Stimulated activated memory B cell treated with anti-CD40 and anti-IgM and Interleukin-4, amounts not matched to agents 10 μg/mL and 1 μg/mL and 100 μg/mL, for 72 hours (primary cell): ENCODE results near the gene ADARB2.
"Not testable (repeated sequence)": the region's sequence is repeated elsewhere in the genome, so short reads cannot be mapped to it uniquely, and the experiment has no call there.

Source experiments
- ATAC-seq: fragments of 150-1000 bp; cut with Tn5 transposase; 2 replicates; pipeline ENCODE4 v1.10.0; 2021
- H3K27ac Mint-ChIP-seq: one replicate; pipeline ENCODE4 v1.8.0; 2022; ENCODE audit warnings: mild to moderate bottlenecking, mixed read lengths
- H3K27me3 Mint-ChIP-seq: one replicate; pipeline ENCODE4 v1.8.0; 2022; ENCODE audit warnings: mixed read lengths
- H3K36me3 Mint-ChIP-seq: one replicate; pipeline ENCODE4 v1.8.0; 2022; ENCODE audit warnings: mixed read lengths
- H3K4me1 Mint-ChIP-seq: one replicate; pipeline ENCODE4 v1.8.0; 2022; ENCODE audit warnings: mixed read lengths
- H3K4me3 Mint-ChIP-seq: one replicate; pipeline ENCODE4 v1.8.0; 2022; ENCODE audit warnings: mild to moderate bottlenecking, moderate library complexity, mixed read lengths
- H3K9me3 Mint-ChIP-seq: one replicate; pipeline ENCODE4 v1.8.0; 2022; ENCODE audit warnings: mixed read lengths

The ADARB2 gene

DNA sequence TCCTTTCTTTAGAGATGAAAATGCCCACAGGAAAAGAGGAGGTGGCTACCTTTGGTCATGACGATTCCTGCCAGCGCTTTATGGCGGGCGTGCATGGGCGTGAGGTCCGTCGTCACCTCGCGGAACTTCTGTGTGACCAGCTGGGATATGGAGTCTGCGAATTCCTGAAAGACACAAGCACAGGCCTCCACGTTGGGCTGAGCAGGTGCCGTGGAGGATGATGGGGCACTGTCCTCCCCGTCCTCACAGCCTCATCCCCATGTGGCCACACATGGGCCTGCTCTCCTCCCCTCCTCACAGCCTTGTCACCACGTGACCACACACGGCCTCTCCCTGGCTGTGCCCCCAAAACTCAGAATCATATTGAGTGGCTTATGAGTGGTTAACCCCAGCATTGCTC, 466.4 kb downstream of the ADARB2 start:
- Mint-ChIP-seq H3K4me1 (no peaks in the 10 kb centered on the region), H3K9me3 (no peaks in the 10 kb centered on the region), H3K36me3 (no peaks in the 10 kb centered on the region), H3K4me3 (no peak overlapping the region), H3K27me3 (peaks cover 9% of the 10 kb centered on the region), H3K27ac (no peak overlapping the region)
- no peak for ATAC-seq

DNA sequence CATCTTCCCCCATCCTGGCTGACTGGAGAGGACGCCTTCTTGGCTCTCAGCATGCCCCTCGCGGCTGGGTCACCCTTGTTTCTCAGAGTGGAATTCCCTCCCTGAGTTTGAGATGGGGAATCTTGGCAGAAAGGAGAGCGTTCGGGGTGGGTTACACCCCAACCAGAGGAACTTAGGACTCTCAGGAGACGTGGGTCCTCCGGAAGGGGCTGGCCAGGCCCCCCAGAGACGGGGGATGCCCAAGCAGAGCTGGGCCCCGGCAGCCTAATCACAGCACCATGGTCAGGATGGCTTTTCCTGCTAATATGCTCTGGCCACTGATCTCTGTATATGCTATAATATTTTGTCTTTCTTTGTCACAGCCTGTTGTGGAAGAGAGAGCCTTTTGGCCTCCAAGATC, 466.8 kb downstream of the ADARB2 start:
- no peak for ATAC-seq
- no peak overlapping the region for H3K4me3 Mint-ChIP-seq
- H3K27me3 Mint-ChIP-seq, result peaks cover 9% of the 10 kb centered on the region
- no peaks in the 10 kb centered on the region for H3K9me3 Mint-ChIP-seq
- H3K27ac Mint-ChIP-seq, result no peak overlapping the region
- no peaks in the 10 kb centered on the region for H3K36me3 Mint-ChIP-seq
- H3K4me1 Mint-ChIP-seq, result no peaks in the 10 kb centered on the region

DNA sequence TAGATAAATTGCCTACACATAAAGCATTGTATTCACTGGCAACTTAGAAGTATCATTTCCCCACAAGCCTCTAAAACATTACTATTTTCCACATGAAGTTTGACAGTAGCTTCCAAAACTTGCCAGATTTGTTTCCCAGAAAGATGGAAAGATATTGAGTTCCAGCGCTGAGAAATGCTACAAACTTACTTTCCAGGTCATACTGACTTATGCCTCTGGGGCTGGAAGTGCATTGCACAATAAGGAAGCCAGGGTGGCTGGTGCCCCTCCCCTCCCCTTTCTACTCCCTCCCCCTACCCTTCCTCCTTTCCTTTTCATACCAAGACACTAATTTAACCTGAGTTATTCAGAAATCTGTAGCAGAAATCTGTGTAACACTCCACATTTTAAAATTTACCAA, 468.5 kb downstream of the ADARB2 start:
- no peak for ATAC-seq
- Mint-ChIP-seq H3K36me3 (no peaks in the 10 kb centered on the region), H3K4me1 (no peaks in the 10 kb centered on the region), H3K4me3 (no peak overlapping the region), H3K27ac (no peak overlapping the region), H3K27me3 (peaks cover 9% of the 10 kb centered on the region), H3K9me3 (no peaks in the 10 kb centered on the region)

DNA sequence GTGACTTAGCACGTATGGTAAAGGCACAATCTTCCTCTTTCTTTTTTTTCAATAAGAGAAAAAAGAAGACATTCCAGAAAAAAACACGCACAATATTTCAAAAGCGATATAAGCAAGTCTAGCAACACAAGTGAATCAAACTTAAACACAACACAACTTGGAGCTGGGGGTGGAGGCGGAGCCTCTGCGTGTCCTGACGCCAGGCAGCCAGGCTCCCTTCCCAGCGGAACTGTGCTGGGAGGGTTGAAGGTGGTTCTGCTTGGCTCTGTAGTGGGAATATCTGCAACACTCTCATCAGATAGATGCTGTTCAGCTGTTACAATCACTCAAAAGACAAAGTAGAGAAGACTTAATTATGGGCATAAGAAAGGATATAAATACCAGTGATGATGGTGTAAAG, 469.8 kb downstream of the ADARB2 start:
- Mint-ChIP-seq H3K36me3 (no peaks in the 10 kb centered on the region), H3K4me1 (no peaks in the 10 kb centered on the region), H3K27ac (no peak overlapping the region), H3K27me3 (peaks cover 9% of the 10 kb centered on the region), H3K4me3 (no peak overlapping the region), H3K9me3 (no peaks in the 10 kb centered on the region)
- ATAC-seq, result no peak

DNA sequence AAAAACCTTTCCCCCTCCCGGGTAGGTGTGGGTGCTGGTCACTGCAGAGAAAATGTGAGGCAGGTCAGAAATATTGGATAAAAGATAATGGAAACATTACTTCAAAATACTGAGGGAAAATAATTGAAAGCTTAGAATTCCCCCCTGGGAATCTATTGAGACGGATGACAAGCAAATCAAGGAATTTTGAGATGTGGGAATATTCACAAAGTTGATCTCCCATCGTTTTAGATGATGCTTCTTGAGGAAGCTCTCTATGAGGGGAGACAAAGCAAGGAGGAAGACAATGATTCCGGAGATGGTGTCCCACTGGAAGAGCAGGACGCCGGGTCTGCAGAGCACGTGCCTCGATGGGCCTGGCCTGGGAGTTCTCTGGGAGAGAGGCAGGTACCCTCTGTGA, 470.2 kb downstream of the ADARB2 start:
- Mint-ChIP-seq H3K4me3 (no peak overlapping the region), H3K4me1 (no peaks in the 10 kb centered on the region), H3K9me3 (no peaks in the 10 kb centered on the region), H3K27me3 (peaks cover 9% of the 10 kb centered on the region), H3K36me3 (no peaks in the 10 kb centered on the region), H3K27ac (no peak overlapping the region)
- no peak for ATAC-seq

DNA sequence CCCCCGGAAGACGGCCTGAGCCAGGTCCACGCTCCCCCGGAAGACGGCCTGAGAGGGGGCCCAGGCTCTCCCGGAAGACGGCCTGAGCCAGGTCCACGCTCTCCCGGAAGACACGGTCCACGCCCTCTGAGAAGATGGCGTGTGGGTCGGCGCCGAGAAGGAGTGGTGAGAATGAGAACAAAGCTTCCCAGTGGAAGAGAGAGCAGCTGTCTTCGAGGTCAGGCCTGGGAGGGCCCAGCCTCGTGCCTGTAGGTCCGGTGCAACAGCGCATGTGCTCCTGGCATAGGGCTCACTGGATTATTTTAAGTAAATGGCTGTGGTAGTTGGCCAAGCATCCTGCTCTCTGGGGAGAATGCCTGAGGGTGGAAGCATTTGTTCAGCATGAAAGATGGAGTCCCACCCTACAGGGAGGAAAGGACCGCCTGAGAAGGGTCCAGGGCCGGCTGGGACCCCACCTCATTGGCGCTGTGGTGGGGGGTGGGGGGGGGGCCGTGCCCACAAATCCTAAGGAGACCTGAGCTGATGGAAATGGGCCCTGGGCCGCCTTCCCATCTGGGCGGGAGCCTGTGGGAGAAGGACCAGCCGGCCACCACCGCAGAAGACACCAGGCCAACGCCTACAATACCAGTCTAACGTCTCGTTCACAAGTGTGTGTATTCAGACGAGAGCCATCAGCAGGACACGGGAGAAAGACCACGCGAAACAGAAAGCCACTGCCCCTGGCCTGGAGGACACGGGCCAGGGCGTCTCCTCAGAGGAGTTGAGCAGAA, 471.1 kb downstream of the ADARB2 start:
- peaks cover 9% of the 10 kb centered on the region for H3K27me3 Mint-ChIP-seq
- no peaks in the 10 kb centered on the region for H3K36me3 Mint-ChIP-seq
- no peak overlapping the region for H3K27ac Mint-ChIP-seq
- no peak for ATAC-seq
- no peaks in the 10 kb centered on the region for H3K9me3 Mint-ChIP-seq
- no peak overlapping the region for H3K4me3 Mint-ChIP-seq
- H3K4me1 Mint-ChIP-seq, result no peaks in the 10 kb centered on the region

DNA sequence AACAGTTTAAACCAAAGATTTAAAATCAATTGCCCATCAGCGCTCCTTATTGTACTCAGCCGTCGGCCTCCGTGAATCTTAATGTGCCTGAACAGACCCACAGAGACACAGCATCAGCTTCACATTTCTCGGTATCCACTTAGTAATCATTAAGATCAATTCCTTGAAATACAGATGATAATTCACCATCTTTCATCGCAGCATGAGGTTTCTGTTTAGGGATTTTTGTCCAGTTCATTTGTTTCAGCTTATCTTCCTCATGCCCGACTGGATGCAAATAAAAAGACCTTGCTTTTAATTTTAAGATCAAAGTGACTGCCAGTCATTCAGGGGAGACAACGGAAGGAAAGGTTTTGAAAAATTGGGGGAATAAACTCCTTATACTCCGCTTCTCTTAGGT, 473.3 kb downstream of the ADARB2 start:
- Mint-ChIP-seq H3K27ac (no peak overlapping the region), H3K4me1 (no peaks in the 10 kb centered on the region)

DNA sequence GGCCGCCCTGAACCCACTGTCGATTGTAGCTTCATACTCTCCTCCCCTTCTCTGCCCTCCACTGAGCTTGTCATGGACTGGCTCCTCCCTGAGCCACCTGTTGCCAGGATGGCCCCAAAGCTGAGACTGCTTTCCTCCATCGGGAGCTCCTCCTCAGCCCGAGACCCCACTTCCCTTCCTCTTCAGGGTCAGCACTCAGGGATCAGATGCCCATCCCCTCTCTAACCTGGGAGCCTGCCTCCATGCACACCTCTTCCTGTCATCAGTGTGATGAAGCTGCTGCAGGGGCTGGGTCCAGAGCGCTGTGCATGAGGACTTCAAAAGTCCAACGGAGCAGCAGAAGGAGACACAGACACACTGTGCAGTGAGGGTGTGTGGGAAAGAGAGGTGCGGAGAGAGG, 480.1 kb downstream of the ADARB2 start:
- Mint-ChIP-seq H3K4me1 (peaks cover 8% of the 10 kb centered on the region), H3K9me3 (peaks cover 7% of the 10 kb centered on the region), H3K27me3 (peaks cover 66% of the 10 kb centered on the region), H3K27ac (no peak overlapping the region), H3K4me3 (no peak overlapping the region), H3K36me3 (no peaks in the 10 kb centered on the region)
- no peak for ATAC-seq

More for the DNA sequence above, 473.3 kb downstream of the ADARB2 start:
- no peaks in the 10 kb centered on the region for H3K9me3 Mint-ChIP-seq
- H3K36me3 Mint-ChIP-seq, result no peaks in the 10 kb centered on the region
- no peak for ATAC-seq
- H3K27me3 Mint-ChIP-seq, result peaks cover 14% of the 10 kb centered on the region
- no peak overlapping the region for H3K4me3 Mint-ChIP-seq

DNA sequence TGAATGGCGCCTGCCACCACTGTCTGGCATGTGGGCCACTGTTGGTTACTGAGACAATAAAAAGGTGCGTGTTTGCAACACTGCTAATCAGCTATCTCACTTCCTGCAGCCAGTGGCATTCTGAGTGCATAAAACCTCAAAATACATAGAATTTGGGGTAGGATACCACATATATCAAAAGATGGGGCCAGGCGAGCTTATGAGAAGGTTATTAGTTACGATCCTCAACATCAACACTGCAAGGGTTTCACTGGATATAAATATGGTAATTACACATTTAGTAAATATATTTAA, 480.9 kb downstream of the ADARB2 start:
- Mint-ChIP-seq H3K36me3 (no peaks in the 10 kb centered on the region), H3K4me1 (peaks cover 8% of the 10 kb centered on the region), H3K9me3 (peaks cover 7% of the 10 kb centered on the region), H3K27me3 (peaks cover 74% of the 10 kb centered on the region), H3K27ac (no peak overlapping the region), H3K4me3 (no peak overlapping the region)
- no peak for ATAC-seq

DNA sequence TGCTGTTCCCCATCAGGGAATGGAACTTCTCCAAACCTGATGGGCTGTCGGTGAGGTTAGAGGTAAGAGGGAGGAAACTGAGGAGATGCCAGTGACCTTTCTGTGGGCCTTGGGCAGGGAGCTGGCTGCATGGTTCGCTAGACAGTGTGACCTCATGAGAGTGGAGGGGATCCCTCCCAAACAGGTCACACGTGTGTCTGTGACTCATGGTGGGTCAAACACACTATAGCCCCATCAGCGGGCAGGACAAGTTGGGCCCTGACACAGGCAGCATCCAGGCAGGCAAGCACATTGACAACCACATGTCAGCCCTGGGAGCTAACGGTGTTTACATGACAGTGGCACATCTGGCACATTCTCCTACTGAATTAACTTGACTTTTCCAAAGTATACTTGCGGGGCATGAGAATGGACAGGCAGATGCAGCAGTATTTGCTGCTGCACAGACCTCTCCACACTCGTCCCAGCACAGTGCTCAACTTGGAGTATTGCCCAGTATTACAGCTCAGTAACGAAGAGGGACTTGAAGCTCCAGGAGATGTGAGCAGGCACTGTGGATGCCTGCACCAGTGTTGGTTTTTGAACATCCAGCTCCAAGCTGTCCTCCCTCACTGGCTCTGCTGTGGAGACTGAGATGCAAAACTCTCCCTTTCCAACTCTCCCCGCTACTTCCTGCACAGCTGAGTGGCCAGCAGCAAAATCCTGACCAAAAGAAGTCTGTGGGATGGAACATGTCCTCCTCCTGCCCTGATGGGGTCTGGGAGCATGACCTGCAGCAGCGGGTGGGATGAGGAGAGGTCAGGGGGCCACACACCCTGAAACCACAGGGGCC, 481.5 kb downstream of the ADARB2 start:
- Mint-ChIP-seq H3K9me3 (peaks cover 7% of the 10 kb centered on the region), H3K27ac (no peak overlapping the region), H3K36me3 (no peaks in the 10 kb centered on the region), H3K4me3 (no peak overlapping the region), H3K27me3 (peaks cover 79% of the 10 kb centered on the region), H3K4me1 (peaks cover 8% of the 10 kb centered on the region)
- ATAC-seq, result no peak

DNA sequence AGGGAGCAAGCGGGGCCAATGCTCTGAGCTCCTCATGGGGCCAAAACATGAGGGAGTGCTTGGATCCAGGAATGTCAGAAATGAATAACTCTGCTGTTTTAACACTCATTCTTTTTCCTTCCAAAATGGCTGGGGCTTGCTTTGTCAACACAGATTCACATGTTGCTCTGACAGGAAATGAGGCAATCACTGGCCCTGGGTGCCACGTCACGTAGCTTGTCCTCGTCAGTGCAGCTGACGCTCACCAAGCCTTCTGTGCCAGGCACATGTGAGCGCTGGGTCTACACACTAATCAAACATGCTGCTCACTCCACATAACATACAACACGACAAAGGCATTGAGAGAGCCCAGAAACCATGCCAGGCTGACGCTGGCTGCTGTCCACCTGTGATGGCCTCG, 482.2 kb downstream of the ADARB2 start:
- no peak overlapping the region for H3K4me3 Mint-ChIP-seq
- ATAC-seq, result no peak
- H3K4me1 Mint-ChIP-seq, result peaks cover 8% of the 10 kb centered on the region
- no peak overlapping the region for H3K27ac Mint-ChIP-seq
- no peaks in the 10 kb centered on the region for H3K36me3 Mint-ChIP-seq
- peaks cover 7% of the 10 kb centered on the region for H3K9me3 Mint-ChIP-seq
- H3K27me3 Mint-ChIP-seq, result peaks cover 86% of the 10 kb centered on the region

DNA sequence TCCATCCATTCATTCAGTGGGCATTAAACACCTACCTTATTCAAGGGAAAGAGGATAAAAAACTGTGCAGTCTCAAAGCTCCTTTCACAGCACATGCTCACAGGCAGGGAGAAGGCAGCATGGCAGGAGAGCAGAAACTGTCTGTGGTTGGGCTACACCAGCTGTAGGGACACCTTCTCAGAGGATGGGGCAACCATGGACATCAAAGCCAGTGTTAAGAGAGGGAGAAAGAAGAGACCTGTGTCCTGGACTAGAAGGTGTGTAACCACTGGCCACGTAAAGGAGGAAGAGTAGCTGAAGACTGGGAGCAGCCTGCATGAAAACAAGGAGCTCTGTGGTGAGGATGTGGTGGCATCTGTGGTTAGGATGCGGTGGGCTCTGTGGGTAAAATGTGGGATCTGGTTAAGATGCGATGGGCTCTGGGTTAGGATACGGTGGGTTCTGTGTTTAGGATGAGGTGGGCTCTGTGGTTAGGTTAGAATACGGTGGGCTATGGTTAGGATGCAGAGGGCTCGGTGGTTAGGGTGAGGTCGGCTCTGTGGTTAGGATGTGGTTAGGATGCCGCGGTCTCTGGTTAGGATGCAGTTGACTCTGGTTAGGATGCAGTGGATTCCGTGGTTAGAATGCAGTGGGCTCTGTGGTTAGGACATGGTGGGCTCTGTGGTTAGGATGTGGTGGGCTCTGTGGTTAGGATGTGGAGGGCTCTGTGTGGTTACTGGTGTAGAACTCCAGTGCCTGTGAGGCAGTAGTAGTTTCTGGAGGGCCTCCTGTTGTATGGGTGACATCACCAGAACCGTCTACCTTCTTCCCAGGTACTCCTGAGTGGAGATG, 483.6 kb downstream of the ADARB2 start:
- H3K36me3 Mint-ChIP-seq, result no peaks in the 10 kb centered on the region
- peaks cover 7% of the 10 kb centered on the region for H3K9me3 Mint-ChIP-seq
- H3K27me3 Mint-ChIP-seq, result peaks cover 87% of the 10 kb centered on the region
- peaks cover 8% of the 10 kb centered on the region for H3K4me1 Mint-ChIP-seq
- H3K27ac Mint-ChIP-seq, result no peak overlapping the region
- H3K4me3 Mint-ChIP-seq, result no peak overlapping the region
- ATAC-seq, result no peak

DNA sequence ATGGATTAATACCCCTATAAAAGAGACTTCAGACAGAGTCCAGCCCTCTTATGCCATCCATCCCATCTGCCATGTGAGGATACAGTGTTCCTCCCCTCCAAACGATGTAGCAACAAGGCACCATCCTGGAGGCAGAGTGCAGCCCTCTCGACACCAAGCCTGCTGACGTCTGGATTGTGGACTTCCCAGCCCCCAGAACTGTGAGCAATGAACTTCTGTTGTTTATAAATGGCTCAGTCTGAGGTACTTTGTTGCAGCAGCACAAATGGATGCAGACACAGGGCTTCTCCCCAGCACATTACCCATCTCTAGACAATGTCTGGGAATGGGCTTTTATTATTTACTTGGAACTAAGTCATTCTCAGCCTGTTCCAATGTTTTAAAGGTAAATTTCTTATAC, 485.6 kb downstream of the ADARB2 start:
- peaks cover 86% of the 10 kb centered on the region for H3K27me3 Mint-ChIP-seq

DNA sequence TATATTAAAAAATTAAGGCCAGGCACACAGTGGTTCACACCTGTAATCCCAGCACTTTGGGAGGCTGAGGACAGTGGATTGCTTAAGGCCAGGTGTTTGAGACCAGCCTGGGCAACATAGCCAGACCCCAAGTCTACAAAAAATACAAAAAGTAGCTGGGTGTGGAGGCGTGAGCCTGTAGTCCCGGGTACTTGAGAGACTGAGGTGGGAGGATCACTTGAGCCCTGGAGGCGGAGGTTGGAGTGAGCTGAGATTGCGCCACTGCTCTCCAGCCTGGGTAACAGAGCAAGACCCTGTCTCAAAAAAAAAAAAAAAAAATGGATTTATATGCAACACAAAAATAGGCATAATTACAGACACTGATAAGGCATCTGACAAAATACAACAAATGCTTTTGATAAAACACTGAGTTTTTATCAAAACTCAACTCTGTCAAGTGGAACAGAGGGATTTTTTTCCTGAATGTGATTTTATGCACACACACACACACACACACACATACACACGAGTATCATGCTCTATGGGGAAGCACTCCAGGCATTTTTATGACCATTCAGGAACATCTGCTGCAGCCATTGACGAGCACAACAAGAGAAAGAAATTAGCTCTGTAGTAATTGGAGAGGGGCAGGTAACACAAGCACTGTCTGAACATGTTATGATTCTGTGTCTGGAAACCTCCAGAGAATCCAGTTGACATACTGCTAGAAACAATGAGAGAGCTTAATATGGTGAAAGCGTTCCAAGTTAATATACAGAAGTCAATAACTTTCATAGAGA, 488.0 kb downstream of the ADARB2 start:
- Mint-ChIP-seq H3K36me3 (no peaks in the 10 kb centered on the region), H3K4me1 (peaks cover 8% of the 10 kb centered on the region), H3K27me3 (peaks cover 79% of the 10 kb centered on the region), H3K4me3 (no peak overlapping the region), H3K27ac (no peak overlapping the region), H3K9me3 (peaks cover 7% of the 10 kb centered on the region)
- ATAC-seq, result no peak

More for the DNA sequence above, 485.6 kb downstream of the ADARB2 start:
- Mint-ChIP-seq H3K27ac (no peak overlapping the region), H3K36me3 (no peaks in the 10 kb centered on the region), H3K4me1 (peaks cover 8% of the 10 kb centered on the region), H3K9me3 (peaks cover 7% of the 10 kb centered on the region), H3K4me3 (no peak overlapping the region)
- ATAC-seq, result no peak

DNA sequence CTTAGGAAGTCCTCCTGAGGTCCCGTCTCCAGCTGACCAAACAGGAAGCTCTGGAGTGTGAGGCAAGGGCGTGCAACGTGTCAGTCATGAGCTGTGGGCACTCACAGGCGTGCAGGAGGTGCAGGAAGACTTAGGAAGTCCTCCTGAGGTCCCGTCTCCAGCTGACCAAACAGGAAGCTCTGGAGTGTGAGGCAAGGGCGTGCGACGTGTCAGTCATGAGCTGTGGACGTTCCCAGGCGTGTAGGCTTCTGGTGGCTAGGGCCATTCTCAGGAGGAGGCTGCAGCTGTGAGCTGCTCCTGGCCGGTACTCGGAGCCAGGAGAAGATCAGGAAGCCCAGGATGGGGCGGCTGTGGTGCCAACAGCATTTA, 489.1 kb downstream of the ADARB2 start:
- H3K9me3 Mint-ChIP-seq, H3K4me1 Mint-ChIP-seq, H3K4me3 Mint-ChIP-seq, H3K27ac Mint-ChIP-seq, ATAC-seq, H3K36me3 Mint-ChIP-seq: not testable (repeated sequence)
- peaks cover 79% of the 10 kb centered on the region for H3K27me3 Mint-ChIP-seq
